ENCODE results near the gene CROCC2.

- no peak for TF ChIP-seq CTCF (IDR thresholded peaks at IDR 0.05)
- no peak for TF ChIP-seq POLR2AphosphoS5 (IDR thresholded peaks at IDR 0.05)
- TF ChIP-seq POLR2A (IDR thresholded peaks at IDR 0.05) = no peak
These were observed 9.7 kb upstream of the CROCC2 start for GRCh38 chr2:240896394-240896793.
